SK-MEL-5 (cell line): ENCODE measurements around the gene HOXD3. TPM values are rescaled to one million over a fixed set of nuclear protein-coding genes. Genes with fewer than 3 reads are reported as not detected.
A peak's percentile ranks its signal among the peaks of the same experiment; 100 is the strongest.

Experiments
- DNase-seq: peaks from one replicate; pipeline ENCODE4 v3.0.0-alpha.2; 2016; ENCODE audit warnings: low read depth, low spot score
- in situ Hi-C: cut with HindIII; loops from 2 replicates; pipeline ENCODE4 v1.10.0; 2016; ENCODE audit warnings: low sequenced_read_pairs, high pct_unique_total_duplicates, low pct_unique_long_range_greater_than_20kb
- small RNA-seq, 2 experiments: library from RNA; depleted of rRNA; stranded (forward); fragments of <200 nt; gene quantifications; one replicate each; pipeline ENCODE3, GENCODE V24; 2014
- total RNA-seq: library from RNA; depleted of rRNA; stranded (reverse); fragments of >200 nt; shearing (Covaris generic); gene quantifications from 2 replicates; pipeline ENCODE4 v1.2.3, GENCODE V29; 2014; rRNA removed

Gene HOXD3
- total RNA-seq, 1 experiment from 2014 or later = 4.9 TPM

- peak; percentile 97 for DNase-seq
- in situ Hi-C loops = no loop called here
These were observed 56.3 kb downstream of the HOXD3 start for GRCh38 chr2:176213406-176213805.

Small RNA genes within 50 kb of the gene (small RNA-seq; reads per million reads assigned to genes)
- 34.7 to 6,533 reads per million in 2 experiments for gene MIR10B

Other genes with a start within 250 kb of the HOXD3 start
- gene LNPK, start 155.0 kb upstream of the HOXD3 start, total RNA-seq = 54.0 and 59.8 TPM in 2 replicates
- gene EVX2, start 73.3 kb upstream of the HOXD3 start, total RNA-seq = not detected in 2 replicates
- gene HOXD13, start 64.6 kb upstream of the HOXD3 start, total RNA-seq = 10.3 and 11.8 TPM in 2 replicates
- 0.42 TPM in 1 of 2 replicates, not detected in the other for gene HOXD12, start 57.5 kb upstream of the HOXD3 start, total RNA-seq
- 0.37 and 0.53 TPM in 2 replicates for gene HOXD11, start 50.0 kb upstream of the HOXD3 start, total RNA-seq
- gene HOXD10, start 40.5 kb upstream of the HOXD3 start, total RNA-seq = 1.3 TPM in 1 of 2 replicates, not detected in the other
- gene HOXD9, start 34.6 kb upstream of the HOXD3 start, total RNA-seq = 0.18 and 0.59 TPM in 2 replicates
- 14.5 and 19.7 TPM in 2 replicates for gene HOXD8, start 27.6 kb upstream of the HOXD3 start, total RNA-seq
- 3.6 and 4.2 TPM in 2 replicates for gene HOXD4, start 5.8 kb upstream of the HOXD3 start, total RNA-seq
- gene HOXD1, start 31.4 kb downstream of the HOXD3 start, total RNA-seq = 9.8 and 10.3 TPM in 2 replicates
- 85.3 and 86.0 TPM in 2 replicates for gene MTX2, start 112.1 kb downstream of the HOXD3 start, total RNA-seq